K562 (cell line): ENCODE measurements around the gene ADARB2. TPM values are rescaled to one million over a fixed set of nuclear protein-coding genes. Genes with fewer than 3 reads are reported as not detected.

Experiments used
- BRF1 ChIP-seq: IDR thresholded peaks from 3 replicates; pipeline ENCODE4 v1.6.1; 2011; ENCODE audit warnings: borderline replicate concordance, mild to moderate bottlenecking; ENCODE audit not compliant: insufficient read length; ENCODE audit errors: extremely low read depth
- CTCFL ChIP-seq: IDR thresholded peaks from 2 replicates; pipeline ENCODE4 v1.6.1; 2011; ENCODE audit warnings: borderline replicate concordance, low read depth, mild to moderate bottlenecking, moderate library complexity, low read length; ENCODE audit not compliant: insufficient read depth, poor library complexity, severe bottlenecking
- ID3 ChIP-seq, 2 experiments: fragments of 250-450 bp in 1 of 2; fragments of 450-650 bp in 1 of 2; sonication (Bioruptor Pico) in 1 of 2; IDR thresholded peaks; 2 replicates each; pipeline versions ENCODE4 v1.6.1 to v1.8.0; 2016 to 2021; ENCODE audit warnings: mild to moderate bottlenecking in 2 of 2, moderate library complexity in 2 of 2, missing compliant biosample characterization in 1 of 2, missing genetic modification characterization in 1 of 2
- MTF1 ChIP-seq: fragments of 250-450 bp; sonication (Bioruptor Pico); IDR thresholded peaks from 2 replicates; pipeline ENCODE4 v1.9.0; 2021; ENCODE audit warnings: moderate library complexity, mild to moderate bottlenecking, inconsistent platforms, borderline replicate concordance
- SREBF1 ChIP-seq: fragments of 150-350 bp; IDR thresholded peaks from 2 replicates; pipeline ENCODE4 v1.6.1; 2014; ENCODE audit warnings: antibody characterized with exemption, low read depth, low read length, borderline replicate concordance
- STAT5B ChIP-seq: fragments of 250-450 bp; sonication (Bioruptor Pico); IDR thresholded peaks from 2 replicates; pipeline ENCODE4 v1.8.0; 2021; ENCODE audit warnings: mild to moderate bottlenecking, inconsistent platforms
- ZBTB11 ChIP-seq, 3 experiments: fragments of 200-800 bp in 1 of 3; fragments of 250-450 bp in 1 of 3; fragments of 450-650 bp in 1 of 3; sonication (Bioruptor Pico) in 1 of 3; sonication (Bioruptor generic) in 1 of 3; formaldehyde crosslinking in 1 of 3; IDR thresholded peaks; 2 replicates each; pipeline versions ENCODE4 v1.6.1 to v1.8.0; 2016 to 2022; ENCODE audit warnings: mild to moderate bottlenecking in 2 of 3, missing genetic modification characterization in 2 of 3, missing compliant biosample characterization in 1 of 3, moderate library complexity in 1 of 3
- ZBTB5 ChIP-seq: fragments of 450-650 bp; IDR thresholded peaks from 2 replicates; pipeline ENCODE4 v1.6.1; 2017; ENCODE audit warnings: antibody characterized with exemption
- ZNF23 ChIP-seq: fragments of 250-450 bp; sonication (Bioruptor Pico); IDR thresholded peaks from 2 replicates; pipeline ENCODE4 v1.4.0; 2020; ENCODE audit warnings: mild to moderate bottlenecking
- ZNF239 ChIP-seq: fragments of 250-450 bp; sonication (Bioruptor Pico); IDR thresholded peaks from 2 replicates; pipeline ENCODE4 v1.4.0; 2020; ENCODE audit warnings: mild to moderate bottlenecking
- ZNF3 ChIP-seq: fragments of 250-450 bp; sonication (Bioruptor Pico); IDR thresholded peaks from 2 replicates; pipeline ENCODE4 v1.5.0; 2021; ENCODE audit warnings: mild to moderate bottlenecking, moderate library complexity
- ZNF707 ChIP-seq: fragments of 250-450 bp; sonication (Bioruptor Pico); conservative IDR thresholded peaks from 2 replicates; pipeline ENCODE4 v1.8.0; 2022; ENCODE audit warnings: inconsistent platforms, mild to moderate bottlenecking, moderate library complexity
- polyA plus RNA-seq, 8 experiments: library from polyadenylated mRNA; depleted of rRNA in 4 of 8; stranded (reverse) in 5 of 8; unstranded in 3 of 8; fragments of >200 nt; fragmentation: Nextera tagmentation in 2 of 8; fragmentation: Illumina TruSeq in 1 of 8; extraction: Ambion mirVana in 2 of 8; extraction: Trizol in 1 of 8; gene quantifications; 2 replicates each; pipeline versions ENCODE4 v1.2.1 to v1.2.3, GENCODE V29; 2011 to 2014; ENCODE audit warnings: inconsistent platforms in 1 of 8, missing spikeins in 1 of 8
- total RNA-seq, 7 experiments: library from RNA; depleted of rRNA in 6 of 7; stranded (reverse); fragments of >200 nt in 6 of 7; fragmentation: Illumina TruSeq in 2 of 7; extraction: Trizol in 2 of 7; gene quantifications; 2 replicates each; pipeline versions ENCODE4 v1.2.1 to v1.2.3, GENCODE V29; 2011 to 2021; ENCODE audit warnings: low replicate concordance in 1 of 7

Gene ADARB2
- total and polyA plus RNA-seq, 9 of the 15 experiments (the other 6 are each of a cell fraction or from before 2014, with no cell fraction given): not detected

DNA sequence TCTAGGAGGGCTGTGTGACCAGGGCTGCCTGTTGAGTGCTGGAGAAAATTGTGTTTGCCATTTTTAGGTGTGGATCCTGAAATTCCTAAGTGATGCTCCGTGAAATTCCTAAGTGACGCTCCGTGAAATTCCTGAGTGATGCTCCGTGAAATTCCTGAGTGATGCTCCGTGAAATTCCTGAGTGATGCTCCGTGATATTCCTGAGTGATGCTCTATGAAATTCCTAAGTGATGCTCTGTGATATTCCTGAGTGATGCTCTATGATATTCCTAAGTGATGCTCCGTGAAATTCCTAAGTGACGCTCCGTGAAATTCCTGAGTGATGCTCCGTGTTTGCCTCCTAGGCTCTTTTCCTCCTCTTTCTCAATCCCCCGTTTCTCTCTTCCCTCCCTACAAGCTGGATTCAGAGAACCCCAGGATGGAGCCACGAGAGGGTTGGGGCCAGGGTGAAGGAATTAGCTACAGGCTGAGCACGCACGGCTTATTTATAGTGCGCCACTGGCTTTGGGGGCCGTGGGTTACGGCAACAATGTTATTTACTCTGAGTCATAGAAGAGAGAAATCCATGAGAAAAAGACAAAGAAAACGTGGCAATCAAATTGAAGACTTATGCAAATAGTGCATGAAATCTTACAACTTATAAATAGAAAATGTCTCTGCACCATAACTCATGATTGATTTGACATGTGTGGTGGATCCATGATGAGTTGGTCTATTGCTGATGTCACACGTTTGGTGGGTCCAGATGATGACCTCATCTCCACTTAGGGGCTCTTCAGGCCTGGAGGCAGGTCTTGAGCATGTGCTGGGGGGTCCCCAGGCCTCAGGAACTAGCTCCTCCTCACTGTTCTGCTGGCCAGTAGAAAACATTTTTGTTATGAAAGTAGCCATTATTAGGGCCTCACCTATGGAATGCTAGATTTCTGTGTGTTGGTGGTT, 456.6 kb downstream of the ADARB2 start (continued):
- TF ChIP-seq CTCFL (no peak), SREBF1 (no peak), ZNF23 (CRISPR knock-in tag) (no peak), ZNF707 (CRISPR knock-in tag) (no peak), ID3 (CRISPR knock-in tag; IDR thresholded peaks at IDR 0.05) (no peak), ID3 (tag; IDR thresholded peaks at IDR 0.05) (no peak), MTF1 (CRISPR knock-in tag) (no peak), BRF1 (no peak), ZBTB11 (CRISPR knock-in tag; IDR thresholded peaks at IDR 0.05) (no peak), ZNF239 (CRISPR knock-in tag) (no peak), ZNF3 (CRISPR knock-in tag) (no peak), STAT5B (CRISPR knock-in tag) (no peak), ZBTB5 (no peak)
